HK-2 (cell line): ENCODE data around the gene IRF2BP1.
A peak's percentile ranks its signal among the peaks of the same experiment; 100 is the strongest.
"Not testable (repeated sequence)": the region's sequence is repeated elsewhere in the genome, so short reads cannot be mapped to it uniquely, and the experiment has no call there.

ENCODE experiments used
- DNase-seq: peaks from one replicate; pipeline ENCODE4 v3.0.0-alpha.2; 2018; ENCODE audit not compliant: unreplicated experiment

IRF2BP1 gene

DNA sequence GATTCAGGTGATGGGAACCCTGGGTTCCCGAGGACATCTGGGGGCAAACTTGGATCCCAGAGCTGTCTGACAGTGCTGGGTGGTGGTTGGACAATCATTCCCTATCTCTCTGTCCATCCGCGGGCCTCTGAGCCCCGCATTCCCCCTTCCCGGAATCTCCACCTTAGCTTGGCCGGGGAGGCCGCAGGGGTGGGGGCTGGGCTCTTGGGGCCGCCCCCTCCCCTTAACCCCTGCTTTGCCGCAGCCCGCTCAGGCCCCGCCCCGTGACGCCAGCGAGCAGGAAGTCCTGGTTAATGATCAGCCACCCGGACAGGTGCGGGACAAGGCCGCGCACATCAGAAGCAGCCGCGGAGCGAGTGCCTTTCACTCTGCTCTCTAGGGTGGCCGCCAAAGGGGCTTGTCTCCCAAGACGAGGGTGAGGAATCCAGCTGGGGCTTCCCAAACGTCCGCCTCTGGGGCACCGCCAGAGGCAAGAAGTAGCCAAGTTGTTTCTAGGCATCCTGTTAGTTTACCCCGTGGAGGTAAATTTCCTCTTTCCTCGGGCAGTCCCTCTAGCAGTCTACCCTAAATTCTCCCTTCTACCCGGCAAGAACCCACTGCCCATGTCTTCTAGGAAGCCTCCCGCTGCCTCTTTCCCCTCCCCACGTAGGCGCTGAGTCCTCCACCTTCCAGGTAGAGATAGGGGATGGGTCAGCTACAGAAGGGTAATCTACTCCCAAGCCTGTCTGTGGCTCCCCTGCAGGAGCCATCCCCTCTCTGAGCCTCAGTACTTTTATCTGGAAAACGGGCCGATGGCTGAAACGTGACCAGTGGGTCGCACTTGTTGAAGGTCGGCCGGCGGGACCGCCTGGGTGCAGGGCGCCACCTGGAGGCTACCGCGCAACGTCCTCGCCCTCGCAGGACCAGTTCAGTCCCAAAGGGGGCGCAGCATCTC lies 3.0 kb downstream of the IRF2BP1 start:
- peak; percentile 89 for DNase-seq

- DNase-seq: no peak
Measured at GRCh38 chr19:45881909-45882528, 3.9 kb downstream of the IRF2BP1 start.

DNA sequence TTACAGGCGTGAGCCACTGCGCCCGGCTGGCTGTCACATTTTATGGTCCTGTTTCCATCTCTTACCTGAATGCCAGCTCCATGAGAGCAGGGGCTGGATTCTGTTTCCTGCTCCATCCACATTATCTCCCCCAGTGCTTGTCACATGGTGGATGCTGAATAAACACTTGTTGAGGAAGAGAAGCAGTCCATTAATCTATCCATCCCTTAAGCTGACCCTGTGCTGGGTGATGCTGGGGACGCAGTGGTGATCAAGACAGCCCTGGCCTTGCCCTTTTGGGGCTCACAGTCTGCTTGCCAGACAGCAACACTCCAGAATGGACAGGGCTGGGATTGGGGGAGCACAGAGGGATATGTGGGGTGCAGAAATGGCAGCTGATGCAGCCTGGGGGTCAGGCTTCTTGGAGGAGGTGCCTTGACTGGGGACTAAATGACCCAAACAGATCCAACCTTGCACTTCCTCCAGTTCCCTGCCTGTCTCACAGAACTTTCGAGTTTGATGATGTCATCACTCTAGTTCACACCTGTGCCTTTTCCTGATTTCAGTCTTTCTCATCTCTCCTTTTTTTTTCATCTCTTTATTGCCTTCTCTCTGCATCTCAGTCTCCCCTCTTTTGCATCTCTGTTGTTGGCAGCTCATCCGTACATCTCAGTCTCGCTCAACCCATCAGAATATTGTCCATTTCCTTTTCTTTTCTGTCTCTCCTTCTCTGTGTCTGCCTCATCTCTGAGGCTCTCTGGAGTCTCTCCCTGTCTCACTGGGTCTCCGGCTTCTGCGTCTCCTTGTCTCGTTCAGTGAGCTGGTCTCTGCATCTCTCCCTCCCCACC lies 4.6 kb downstream of the IRF2BP1 start:
- DNase-seq: no peak

DNA sequence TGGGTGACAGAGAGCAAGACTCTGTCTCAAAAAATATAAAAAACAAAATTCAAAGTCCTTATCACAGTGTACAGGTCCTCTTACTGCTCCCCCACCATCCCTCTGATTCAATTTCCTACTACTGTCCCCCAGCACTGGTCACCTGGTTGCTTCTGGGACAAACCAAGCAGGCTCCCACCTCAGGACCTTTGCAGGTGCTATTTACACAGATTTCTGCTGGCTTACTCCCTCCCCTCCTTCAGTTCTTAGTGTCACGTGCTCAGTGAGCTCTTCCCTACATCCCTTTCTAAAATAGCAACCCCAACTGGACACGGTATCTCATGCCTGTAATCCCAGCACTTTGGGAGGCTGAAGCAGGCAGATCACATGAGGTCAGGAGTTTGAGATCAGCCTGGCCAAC lies 6.0 kb downstream of the IRF2BP1 start:
- no peak for DNase-seq

DNA sequence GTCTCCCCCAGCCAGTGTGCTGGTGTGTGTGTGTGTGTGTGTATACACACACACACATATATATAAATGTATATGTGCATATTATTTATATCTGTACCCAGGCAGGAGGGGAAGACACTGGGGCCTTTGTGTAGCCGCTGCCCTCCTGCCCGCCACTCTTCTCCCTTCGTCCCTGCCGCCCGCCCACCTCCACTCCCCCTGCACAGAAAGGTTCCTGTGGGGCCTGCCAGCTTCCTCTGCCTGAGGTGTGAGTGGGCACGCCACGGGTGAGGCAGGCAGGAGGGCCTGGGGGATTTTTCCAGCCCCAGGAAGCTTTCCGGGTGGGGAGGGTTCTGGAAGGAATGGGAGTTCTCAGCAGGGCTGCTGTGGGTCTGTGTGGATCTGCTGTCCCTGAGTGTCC lies 6.9 kb downstream of the IRF2BP1 start:
- DNase-seq: no peak

DNA sequence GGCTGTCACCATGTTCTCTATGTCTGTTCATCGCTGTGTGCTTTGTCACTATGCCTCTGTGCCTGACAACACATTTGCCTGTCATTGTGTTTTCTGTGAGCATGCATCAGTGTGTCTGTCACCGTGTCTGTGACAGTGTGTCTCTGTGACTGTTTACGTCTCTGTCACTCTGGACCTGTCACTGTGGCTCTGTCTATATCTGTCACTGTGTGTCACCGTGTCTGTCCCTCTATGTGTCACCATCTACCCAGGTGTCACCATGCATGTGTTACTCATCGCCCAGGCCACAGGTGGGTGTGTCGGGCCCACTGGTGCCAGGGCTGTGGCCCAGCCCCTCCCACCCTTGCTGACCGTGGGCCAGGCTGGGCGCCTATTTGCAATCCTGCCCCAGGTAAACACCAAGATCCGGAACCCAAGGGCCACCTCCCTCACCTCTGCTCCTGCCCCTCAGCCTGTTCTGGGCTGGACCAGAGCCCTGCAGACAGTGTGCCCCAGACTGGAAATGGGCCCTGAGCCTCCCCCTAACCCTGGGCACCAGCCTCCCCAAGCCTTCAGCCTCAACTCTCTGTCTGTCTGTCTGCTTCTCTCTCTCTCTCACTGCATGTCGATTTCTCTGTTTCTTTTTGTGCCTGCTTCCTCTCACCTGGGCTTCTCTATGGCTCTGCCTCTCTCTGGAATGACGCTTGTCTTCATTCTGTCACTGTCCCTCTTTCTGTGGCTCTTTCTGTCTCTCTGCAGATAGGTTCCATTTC lies 7.7 kb downstream of the IRF2BP1 start:
- DNase-seq: no peak

- DNase-seq: no peak
Measured at GRCh38 chr19:45876411-45877197, 9.3 kb downstream of the IRF2BP1 start.

DNA sequence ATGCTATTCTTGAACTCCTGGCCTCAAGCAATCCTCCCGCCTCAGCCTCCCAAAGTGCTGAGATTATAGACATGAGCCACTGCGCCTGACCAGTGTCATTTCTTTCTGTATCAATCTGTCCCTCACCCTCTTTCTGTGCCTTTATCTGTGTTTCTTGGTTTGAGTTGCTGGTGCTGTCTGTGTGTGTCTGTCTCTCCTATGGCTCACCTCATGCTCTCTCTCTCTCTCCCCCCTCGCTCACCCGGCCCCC lies 9.9 kb downstream of the IRF2BP1 start:
- no peak for DNase-seq

- no peak for DNase-seq
Measured at GRCh38 chr19:45874620-45874966, 11.3 kb downstream of the IRF2BP1 start.

GRCh38 chr19:45873219-45873772 lies 12.6 kb downstream of the IRF2BP1 start:
- DNase-seq: no peak

GRCh38 chr19:45872095-45872919 lies 13.6 kb downstream of the IRF2BP1 start:
- DNase-seq: no peak

GRCh38 chr19:45870798-45871197 lies 15.1 kb downstream of the IRF2BP1 start:
- no peak for DNase-seq

GRCh38 chr19:45867241-45867640 lies 18.7 kb downstream of the IRF2BP1 start:
- DNase-seq: not testable (repeated sequence)

DNA sequence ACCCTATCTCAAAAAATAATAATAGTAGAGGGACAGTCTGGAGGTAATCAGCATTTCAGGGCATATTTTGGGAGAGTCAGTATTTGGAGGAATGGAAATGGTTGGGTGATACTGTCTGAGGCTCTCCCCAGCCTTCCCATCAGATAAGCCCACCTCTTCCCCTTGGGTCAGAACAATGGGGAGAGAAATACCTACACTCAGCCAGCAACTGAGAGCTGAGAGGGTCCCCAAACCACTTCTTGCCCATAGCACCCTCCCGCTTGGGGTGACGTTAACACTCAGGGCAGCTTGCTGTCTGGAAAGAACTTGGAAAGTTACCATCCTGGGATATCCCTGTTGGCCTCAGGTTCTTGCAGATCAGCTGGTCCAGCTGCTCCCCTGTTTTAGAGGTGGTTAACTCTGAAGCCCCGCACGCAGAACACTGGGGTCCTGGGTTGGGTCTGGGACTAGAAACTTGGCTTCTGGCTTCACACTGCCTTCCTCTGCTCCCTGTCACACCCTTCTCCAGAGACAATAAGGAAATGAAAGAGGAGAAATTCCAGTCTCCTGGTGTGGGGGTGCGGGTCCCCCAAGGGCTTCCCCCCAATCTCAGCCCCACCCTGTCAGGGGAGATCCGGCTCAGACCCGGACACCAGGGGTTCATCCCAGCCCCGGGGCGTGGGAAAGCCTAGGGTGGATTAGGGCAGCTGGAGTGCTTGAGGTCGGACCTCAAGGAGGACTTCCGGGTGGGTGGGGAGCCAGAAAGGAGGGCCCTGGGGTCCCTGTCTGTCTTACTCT lies 19.4 kb downstream of the IRF2BP1 start:
- no peak for DNase-seq

- DNase-seq: no peak
Measured at GRCh38 chr19:45865269-45865948, 20.5 kb downstream of the IRF2BP1 start.

GRCh38 chr19:45864629-45865082 lies 21.3 kb downstream of the IRF2BP1 start:
- DNase-seq: no peak

DNA sequence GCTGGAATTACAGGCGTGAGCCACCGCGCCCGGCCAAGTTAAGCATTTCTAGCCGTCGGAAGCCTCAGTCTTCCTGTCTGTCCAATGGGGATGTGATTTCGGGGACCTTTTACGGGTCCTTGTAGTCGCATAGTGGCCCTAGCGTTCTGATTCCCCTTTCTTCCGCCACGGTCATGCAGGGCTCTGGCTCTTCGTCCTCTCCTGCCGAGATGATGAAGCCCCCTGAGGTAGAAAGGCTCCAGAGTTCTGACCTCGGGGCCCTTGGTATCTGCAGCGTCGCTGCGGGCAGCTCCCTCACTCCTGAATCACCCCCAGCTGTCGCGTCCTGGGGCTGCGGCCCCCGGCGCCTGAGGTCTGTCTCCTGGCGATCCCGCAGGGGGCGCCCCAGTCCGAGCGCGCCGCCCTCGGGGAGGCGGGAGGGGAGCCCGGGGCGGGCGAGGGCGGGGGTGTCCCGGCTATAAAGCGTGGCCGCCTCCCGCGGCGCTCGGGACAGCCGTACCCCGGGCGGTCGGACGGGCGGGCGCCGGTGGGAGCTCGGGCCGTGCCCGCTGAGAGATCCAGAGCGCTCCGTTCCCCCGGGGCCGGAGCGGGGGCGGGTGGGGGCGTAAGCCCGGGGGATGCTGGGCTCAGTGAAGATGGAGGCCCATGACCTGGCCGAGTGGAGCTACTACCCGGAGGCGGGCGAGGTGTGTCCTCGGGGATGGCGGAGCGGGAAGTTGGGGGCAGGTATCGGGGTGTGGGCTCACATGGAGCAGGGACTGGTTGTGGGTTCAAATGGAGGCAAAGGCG lies 21.9 kb downstream of the IRF2BP1 start, which contains the start of gene FOXA3:
Gene FOXA3, plus strand, starts transcription at position 487 of the 789 bp plus-strand sequence. Its CDS starts 131 bp downstream, at position 618.
- peak; percentile 69 for DNase-seq
